HFFc6 (cell line): ENCODE measurements around the gene SPARC. TPM values are rescaled to one million over a fixed set of nuclear protein-coding genes. Genes with fewer than 3 reads are reported as not detected.

Source experiments
- DNase-seq: peaks from one replicate; pipeline ENCODE4 v3.0.0-alpha.2; 2018
- H3K27ac Mint-ChIP-seq: 2 replicates; pipeline ENCODE4 v1.8.0; 2020; ENCODE audit warnings: mild to moderate bottlenecking, mixed read lengths
- H3K27me3 Mint-ChIP-seq: 2 replicates; pipeline ENCODE4 v1.8.0; 2021; ENCODE audit warnings: mild to moderate bottlenecking, moderate library complexity, mixed read lengths; ENCODE audit not compliant: insufficient read depth
- H3K36me3 Mint-ChIP-seq: 2 replicates; pipeline ENCODE4 v1.8.0; 2021; ENCODE audit warnings: low read depth, mixed read lengths
- H3K4me1 Mint-ChIP-seq: 2 replicates; pipeline ENCODE4 v1.8.0; 2020; ENCODE audit warnings: low read depth, mixed read lengths
- H3K4me3 Mint-ChIP-seq: 2 replicates; pipeline ENCODE4 v1.8.0; 2020; ENCODE audit warnings: mild to moderate bottlenecking, moderate library complexity, mixed read lengths
- H3K9me3 Mint-ChIP-seq: 2 replicates; pipeline ENCODE4 v1.8.0; 2020; ENCODE audit warnings: mild to moderate bottlenecking, mixed read lengths
- total RNA-seq, 6 experiments: library from RNA; stranded (reverse); fragmentation: NEBNext Ultra II Directional; extraction: Animal tissue kit (Norgen Biotek cat#: 25700); gene quantifications; 2 replicates in 1 of 6; 3 replicates in 5 of 6; pipeline ENCODE4 v1.2.3, GENCODE V29; 2021
- TF ChIP-seq, protein P1 (sequence below): fragments of 200-600 bp; sonication (generic); IDR thresholded peaks from 2 replicates; pipeline ENCODE4 v1.5.0; 2021; ENCODE audit warnings: antibody characterized with exemption, mild to moderate bottlenecking

SPARC gene
- total RNA-seq, 6 experiments from 2014 or later, result 3,729 to 5,836 (median 4,094) TPM

DNA sequence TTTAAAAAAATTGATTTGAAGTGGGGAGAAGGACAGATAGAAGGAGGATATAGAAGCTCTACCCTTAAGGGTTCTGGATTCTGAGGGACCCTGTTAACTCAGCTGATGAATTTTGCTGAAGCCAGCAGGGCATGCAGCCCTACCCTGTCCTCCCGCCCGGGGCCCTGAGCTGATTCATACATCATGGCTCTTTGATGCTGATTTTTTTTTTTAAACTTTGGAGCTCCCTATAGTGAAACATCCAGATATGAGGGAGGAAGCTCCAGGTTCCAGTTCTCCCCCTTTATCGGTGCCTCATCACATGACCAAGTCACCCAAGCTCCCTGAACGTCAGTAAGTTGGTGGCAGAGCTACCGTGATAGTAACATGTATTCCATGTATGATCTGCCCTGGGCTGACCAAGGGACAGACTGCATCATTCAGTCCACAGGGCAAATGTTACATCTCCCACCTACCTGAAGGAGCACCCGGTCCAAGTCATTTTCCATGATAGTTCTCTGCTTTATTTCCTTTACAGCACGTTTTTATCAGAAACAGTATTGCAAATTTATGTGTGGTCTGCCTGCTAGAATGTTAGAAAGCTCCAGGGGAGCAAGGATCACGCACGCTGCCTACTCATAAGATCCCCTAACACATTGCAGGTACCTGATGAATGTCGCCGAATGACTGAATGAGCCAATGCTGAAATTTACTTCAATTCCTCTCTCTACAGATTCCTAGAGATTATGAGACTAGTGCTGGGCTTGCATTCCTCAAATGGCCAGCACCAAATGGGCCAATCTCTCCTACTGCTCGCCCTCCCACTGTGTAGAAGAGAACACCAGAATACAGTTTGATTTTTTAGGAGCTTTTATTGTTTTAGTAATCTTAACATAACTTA lies 25.9 kb downstream of the SPARC start:
- peak; percentile 86 for DNase-seq
- peaks cover 40% of the 10 kb centered on the region for H3K36me3 Mint-ChIP-seq
- peak overlapping the region; percentile 49 for H3K4me3 Mint-ChIP-seq
- H3K27me3 Mint-ChIP-seq, result peaks cover 20% of the 10 kb centered on the region
- peak overlapping the region; percentile 93 for H3K27ac Mint-ChIP-seq
- H3K9me3 Mint-ChIP-seq, result no peaks in the 10 kb centered on the region
- TF ChIP-seq, protein P1, sequence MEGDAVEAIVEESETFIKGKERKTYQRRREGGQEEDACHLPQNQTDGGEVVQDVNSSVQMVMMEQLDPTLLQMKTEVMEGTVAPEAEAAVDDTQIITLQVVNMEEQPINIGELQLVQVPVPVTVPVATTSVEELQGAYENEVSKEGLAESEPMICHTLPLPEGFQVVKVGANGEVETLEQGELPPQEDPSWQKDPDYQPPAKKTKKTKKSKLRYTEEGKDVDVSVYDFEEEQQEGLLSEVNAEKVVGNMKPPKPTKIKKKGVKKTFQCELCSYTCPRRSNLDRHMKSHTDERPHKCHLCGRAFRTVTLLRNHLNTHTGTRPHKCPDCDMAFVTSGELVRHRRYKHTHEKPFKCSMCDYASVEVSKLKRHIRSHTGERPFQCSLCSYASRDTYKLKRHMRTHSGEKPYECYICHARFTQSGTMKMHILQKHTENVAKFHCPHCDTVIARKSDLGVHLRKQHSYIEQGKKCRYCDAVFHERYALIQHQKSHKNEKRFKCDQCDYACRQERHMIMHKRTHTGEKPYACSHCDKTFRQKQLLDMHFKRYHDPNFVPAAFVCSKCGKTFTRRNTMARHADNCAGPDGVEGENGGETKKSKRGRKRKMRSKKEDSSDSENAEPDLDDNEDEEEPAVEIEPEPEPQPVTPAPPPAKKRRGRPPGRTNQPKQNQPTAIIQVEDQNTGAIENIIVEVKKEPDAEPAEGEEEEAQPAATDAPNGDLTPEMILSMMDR, result no peak; the same call in 1 of the 2 replicates
- peaks cover 79% of the 10 kb centered on the region for H3K4me1 Mint-ChIP-seq

DNA sequence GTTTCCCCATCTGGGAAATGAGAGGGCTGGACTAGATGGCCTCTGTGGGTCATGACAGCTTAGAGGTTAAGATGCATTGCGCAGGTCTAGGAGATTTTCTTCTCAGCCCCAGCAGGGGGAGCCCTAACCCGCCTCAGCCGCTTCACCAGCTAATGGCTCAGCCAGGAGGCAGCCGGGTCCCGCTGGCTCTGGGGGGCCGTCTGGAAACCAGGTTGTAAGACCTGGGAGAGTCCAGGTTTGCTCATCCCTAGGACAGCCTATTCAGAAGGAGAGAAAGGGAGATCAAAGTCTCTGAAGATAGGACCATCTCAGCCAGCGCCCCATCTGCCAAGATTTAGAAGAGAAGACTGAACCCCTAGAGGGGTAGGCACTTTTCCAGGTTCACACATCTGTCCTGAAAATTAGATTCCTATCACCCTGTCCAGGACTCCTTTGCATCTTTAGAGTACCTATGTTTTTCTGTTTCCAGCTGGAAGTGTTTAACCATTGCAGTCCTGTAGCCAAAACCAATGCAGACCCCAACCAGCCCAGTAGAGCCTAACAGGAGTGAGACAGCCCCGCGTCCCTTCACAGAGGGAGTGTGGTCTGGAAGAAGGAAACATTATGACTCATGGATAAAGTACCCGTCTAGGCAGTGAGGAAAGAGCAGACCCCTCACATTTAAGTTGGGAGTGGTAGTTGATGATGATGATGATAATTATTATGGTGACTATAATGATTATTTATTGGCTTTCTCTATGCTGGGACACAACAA lies 27.5 kb downstream of the SPARC start:
- Mint-ChIP-seq H3K9me3 (no peaks in the 10 kb centered on the region), H3K4me1 (peaks cover 62% of the 10 kb centered on the region), H3K27me3 (peaks cover 20% of the 10 kb centered on the region), H3K4me3 (peak overlapping the region; percentile 1; the same call in 1 of the 2 replicates), H3K27ac (peak overlapping the region; percentile 75), H3K36me3 (peaks cover 24% of the 10 kb centered on the region)
- TF ChIP-seq, protein P1, result peak; percentile 94
- peak; percentile 80 for DNase-seq

DNA sequence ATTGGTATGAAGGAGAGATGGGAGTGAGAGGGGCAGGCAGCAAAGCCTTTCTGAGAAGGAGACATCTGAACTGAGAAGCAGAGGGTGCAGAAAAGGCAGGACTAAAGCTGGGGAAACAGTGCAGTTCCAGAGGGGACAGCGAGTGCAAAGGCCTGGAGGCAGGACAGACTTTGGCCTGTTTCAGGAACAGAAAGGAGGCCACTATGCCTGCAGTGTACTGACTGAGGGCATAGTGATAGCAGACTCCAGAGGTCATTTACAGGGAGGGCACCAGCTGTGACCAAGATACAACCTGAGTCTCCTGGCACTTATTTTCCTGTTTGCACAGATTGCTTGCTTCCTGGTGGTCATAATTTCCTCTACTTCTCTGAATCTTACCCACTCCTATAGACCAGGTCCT lies 29.6 kb downstream of the SPARC start:
- Mint-ChIP-seq H3K36me3 (peaks cover 4% of the 10 kb centered on the region), H3K4me1 (peaks cover 45% of the 10 kb centered on the region), H3K9me3 (no peaks in the 10 kb centered on the region), H3K27ac (peak overlapping the region; percentile 8; the same call in 1 of the 2 replicates), H3K4me3 (no peak overlapping the region), H3K27me3 (peaks cover 10% of the 10 kb centered on the region)
- TF ChIP-seq, protein P1, result no peak
- no peak for DNase-seq

DNA sequence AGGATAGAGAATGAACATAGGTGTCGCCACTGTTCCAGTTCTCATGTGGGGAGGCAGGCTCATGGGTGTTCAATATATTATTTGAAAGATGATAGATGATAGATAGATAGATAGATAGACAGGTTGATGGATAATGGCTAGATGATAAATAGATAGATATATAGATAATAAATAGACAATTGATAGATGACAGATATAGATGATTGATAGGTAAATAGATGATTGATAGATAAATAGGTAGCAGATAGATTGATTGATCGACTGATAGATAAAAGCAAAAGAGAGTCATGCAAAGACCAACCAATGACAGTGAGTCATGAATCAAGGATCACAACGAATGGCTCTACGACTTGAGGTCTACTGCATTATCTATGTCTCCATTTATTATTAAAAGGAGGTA lies 30.4 kb downstream of the SPARC start:
- no peak overlapping the region for H3K4me3 Mint-ChIP-seq
- peaks cover 10% of the 10 kb centered on the region for H3K27me3 Mint-ChIP-seq
- no peak for DNase-seq
- no peaks in the 10 kb centered on the region for H3K9me3 Mint-ChIP-seq
- TF ChIP-seq, protein P1, result peak; percentile 22; the same call in 1 of the 2 replicates
- H3K36me3 Mint-ChIP-seq, result no peaks in the 10 kb centered on the region
- H3K4me1 Mint-ChIP-seq, result peaks cover 38% of the 10 kb centered on the region
- no peak overlapping the region for H3K27ac Mint-ChIP-seq

DNA sequence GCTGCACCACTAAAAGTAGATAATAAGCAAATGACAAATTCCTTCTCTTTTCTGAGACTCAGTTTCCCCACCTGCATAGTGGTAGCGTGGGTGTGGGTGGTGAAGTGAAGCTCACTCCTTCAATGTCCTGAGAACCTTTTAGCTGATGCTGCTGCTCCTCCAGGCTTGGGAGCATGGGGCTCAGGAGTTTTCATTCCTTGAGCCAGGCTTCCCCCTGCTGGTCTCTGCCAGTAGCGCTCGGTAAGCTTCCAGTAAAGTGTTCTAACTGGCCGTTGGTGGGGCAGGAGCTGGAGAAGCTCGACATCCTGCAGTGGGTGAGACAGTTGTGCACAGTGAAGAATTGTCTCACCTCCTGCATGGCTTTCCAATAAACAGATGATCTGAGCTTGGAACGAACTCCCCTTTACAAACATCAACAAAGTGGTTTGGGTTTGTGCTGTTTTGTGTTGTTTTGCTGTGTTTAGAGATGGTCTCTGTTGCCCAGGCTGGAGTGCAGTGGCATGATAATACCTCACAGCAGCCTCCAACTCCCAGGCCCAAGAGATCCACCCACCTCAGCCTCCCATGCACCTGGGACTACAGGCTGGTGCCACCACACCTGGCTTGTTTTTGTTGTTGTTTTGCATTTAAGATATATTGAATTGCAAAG lies 34.6 kb downstream of the SPARC start:
- peaks cover 8% of the 10 kb centered on the region for H3K27me3 Mint-ChIP-seq
- H3K4me3 Mint-ChIP-seq, result no peak overlapping the region
- H3K27ac Mint-ChIP-seq, result no peak overlapping the region
- no peaks in the 10 kb centered on the region for H3K36me3 Mint-ChIP-seq
- peaks cover 10% of the 10 kb centered on the region for H3K4me1 Mint-ChIP-seq
- H3K9me3 Mint-ChIP-seq, result no peaks in the 10 kb centered on the region
- peak; percentile 74 for DNase-seq
- TF ChIP-seq, protein P1, result peak; percentile 91
